GM19395 (cell line): ENCODE data around the gene CYTIP.
A peak's percentile ranks its signal among the peaks of the same experiment; 100 is the strongest.

Source experiments
- ATAC-seq: cut with Tn5 transposase; IDR thresholded peaks from one replicate; pipeline ENCODE4 v1.9.1; 2021; ENCODE audit warnings: mild to moderate bottlenecking, moderate library complexity; ENCODE audit not compliant: unreplicated experiment

CYTIP gene

GRCh38 chr2:157465554-157465953, 21.7 kb upstream of the CYTIP start:
- no peak for ATAC-seq

GRCh38 chr2:157463002-157463401, 19.1 kb upstream of the CYTIP start:
- no peak for ATAC-seq

GRCh38 chr2:157460897-157461296, 17.0 kb upstream of the CYTIP start:
- no peak for ATAC-seq

GRCh38 chr2:157460384-157460837, 16.5 kb upstream of the CYTIP start:
- ATAC-seq = no peak

GRCh38 chr2:157459486-157459885, 15.6 kb upstream of the CYTIP start:
- no peak for ATAC-seq

GRCh38 chr2:157447741-157448140, 3.9 kb upstream of the CYTIP start:
- ATAC-seq = no peak

- ATAC-seq = no peak
Measured at GRCh38 chr2:157447031-157447430, 3.1 kb upstream of the CYTIP start.

- peak; percentile 16 for ATAC-seq
Measured at GRCh38 chr2:157444641-157445040, 752 bp upstream of the CYTIP start.

GRCh38 chr2:157443090-157443489, 799 bp downstream of the CYTIP start:
- ATAC-seq = no peak

GRCh38 chr2:157442636-157443035, 1.3 kb downstream of the CYTIP start:
- no peak for ATAC-seq

- ATAC-seq = no peak
Measured at GRCh38 chr2:157442191-157442590, 1.7 kb downstream of the CYTIP start.

GRCh38 chr2:157441072-157441454, 2.8 kb downstream of the CYTIP start:
- peak; percentile 49 for ATAC-seq

GRCh38 chr2:157440404-157441071, 3.4 kb downstream of the CYTIP start:
- ATAC-seq = no peak

GRCh38 chr2:157439824-157440186, 4.1 kb downstream of the CYTIP start:
- peak; percentile 48 for ATAC-seq

GRCh38 chr2:157438863-157439823, 4.7 kb downstream of the CYTIP start:
- ATAC-seq = peak; percentile 20

GRCh38 chr2:157433394-157433793, 10.5 kb downstream of the CYTIP start:
- ATAC-seq = no peak

GRCh38 chr2:157432475-157433106, 11.3 kb downstream of the CYTIP start:
- ATAC-seq = no peak

GRCh38 chr2:157431176-157431575, 12.7 kb downstream of the CYTIP start:
- ATAC-seq = no peak

- no peak for ATAC-seq
Measured at GRCh38 chr2:157428500-157429175, 15.3 kb downstream of the CYTIP start.

GRCh38 chr2:157427922-157428303, 16.0 kb downstream of the CYTIP start:
- no peak for ATAC-seq
